ENCODE data around the gene BBS10.
A peak's percentile ranks its signal among the peaks of the same experiment; 100 is the strongest.
"Not testable (repeated sequence)": the region's sequence is repeated elsewhere in the genome, so short reads cannot be mapped to it uniquely, and the experiment has no call there.

The BBS10 gene

DNA sequence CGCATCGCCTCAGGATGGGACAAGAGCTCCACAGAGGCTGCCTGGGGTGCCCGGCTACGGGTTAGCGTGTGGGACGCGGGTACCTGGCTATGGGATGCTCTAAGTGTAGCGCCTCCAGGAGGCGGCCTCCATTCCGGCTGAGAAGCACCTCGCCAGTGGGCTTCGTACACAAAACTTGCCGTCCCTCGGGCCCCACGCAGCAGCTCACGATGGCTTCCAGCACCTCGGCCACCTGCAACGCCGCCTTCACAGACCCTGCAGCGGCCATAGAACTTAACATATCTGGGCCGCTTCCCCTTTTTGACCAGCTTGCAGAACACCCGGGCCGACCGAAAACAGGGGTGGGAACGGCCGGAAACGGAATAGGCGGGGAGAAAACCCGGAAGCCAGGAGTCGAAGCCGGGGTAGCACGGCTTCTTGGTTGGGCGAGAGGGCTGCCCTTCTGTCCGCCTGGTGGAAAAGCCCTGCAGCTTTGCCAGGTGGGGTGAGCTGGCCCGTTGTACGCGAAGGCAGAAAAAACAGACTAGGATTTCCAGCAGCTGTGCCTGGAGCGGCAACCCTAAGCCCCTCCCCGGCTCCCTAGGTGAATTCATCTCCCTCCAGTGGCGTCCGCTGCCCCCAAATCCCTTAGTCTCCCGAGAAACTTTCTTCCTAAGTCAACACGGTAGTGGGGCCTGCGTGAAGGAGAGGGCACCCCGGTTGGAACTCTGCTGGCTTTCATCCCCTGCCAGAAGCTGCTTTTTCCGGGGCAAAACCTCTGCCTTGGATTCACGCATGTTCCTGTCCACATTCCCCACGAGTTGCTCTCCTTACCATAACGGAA, at the start of gene BBS10:
BBS10 (minus strand) TSS at position 337 of the 823 bp plus-strand sequence; CDS start at position 280, 57 bp downstream.
- DNase-seq (ENCODE audit: low spot score): peak; percentile 90

DNA sequence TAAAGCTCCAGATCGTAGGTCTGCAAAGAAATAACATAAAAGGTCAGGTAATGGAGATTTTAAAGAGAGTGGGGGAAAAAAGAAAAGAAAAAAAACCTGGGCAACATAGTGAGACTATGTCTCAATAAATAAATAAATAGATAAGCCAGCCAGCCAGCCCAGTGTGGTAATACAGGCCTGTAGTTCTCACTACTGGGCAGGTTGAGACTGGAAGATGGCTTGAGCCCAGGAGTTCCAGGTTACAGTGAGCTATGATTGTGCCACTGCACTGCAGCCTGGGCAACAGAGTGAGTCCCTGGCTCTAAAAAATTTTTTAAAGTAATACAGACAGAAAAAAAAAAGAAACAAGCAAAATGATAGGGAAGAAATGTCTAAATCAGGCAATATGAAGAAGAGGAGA, 43.2 kb upstream of the BBS10 start:
- no peak for DNase-seq (ENCODE audit: low spot score)

DNA sequence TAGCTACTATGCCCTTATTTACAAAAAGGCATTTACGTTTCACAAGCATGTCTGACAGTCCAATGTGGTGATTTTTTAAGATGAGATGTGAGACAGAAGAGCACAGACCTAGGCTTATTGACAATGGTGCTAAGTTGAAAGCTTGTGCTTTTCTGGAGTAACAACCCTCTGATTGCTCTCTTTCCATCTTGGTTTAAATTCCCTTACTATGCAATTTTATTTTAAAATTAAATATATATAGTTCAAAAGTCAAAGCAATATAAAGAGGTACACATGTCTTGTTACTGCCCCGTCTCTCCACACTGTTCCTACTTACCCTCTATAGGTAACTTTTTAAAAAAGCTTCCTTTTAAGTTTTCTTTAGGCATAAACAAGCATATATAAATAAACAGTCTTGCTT, 39.4 kb upstream of the BBS10 start:
- DNase-seq (ENCODE audit: low spot score): no peak

DNA sequence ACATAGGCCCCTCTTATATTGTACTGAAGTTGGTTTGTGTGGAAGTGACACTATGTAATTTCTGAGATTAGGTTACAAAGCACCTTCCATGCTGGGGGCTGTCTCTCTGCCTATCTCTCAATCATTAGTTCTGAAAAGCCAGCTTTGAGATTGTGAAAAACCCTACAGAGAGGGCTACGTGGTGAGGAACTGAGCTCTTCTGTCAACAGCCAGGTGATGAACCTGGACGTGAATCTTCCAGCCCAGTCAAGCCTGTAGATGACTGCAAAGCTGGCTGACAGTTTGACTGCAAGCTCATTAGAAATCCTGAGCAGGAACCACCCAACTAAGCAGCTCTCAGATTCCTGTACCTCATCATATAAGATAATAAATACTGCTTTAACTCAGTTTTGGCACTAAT, 36.3 kb upstream of the BBS10 start:
- no peak for DNase-seq (ENCODE audit: low spot score)

DNA sequence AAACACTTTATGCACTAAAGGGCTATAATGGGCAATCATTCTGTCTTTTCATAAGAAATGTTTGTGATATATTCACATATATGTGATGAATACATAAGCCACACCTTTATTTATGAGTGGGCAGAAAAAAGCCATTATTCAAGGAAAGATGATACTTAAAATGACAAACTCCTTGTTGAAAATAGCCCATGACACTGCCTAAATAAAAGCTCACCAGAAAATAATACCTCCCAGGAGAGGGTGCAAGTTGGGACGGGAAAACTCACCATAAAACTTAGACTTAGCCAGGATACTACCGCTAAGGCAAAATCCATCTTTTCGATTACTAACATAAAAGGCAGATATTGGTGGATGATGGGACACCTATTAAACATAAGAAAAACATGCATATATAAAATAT, 35.8 kb upstream of the BBS10 start:
- no peak for DNase-seq (ENCODE audit: low spot score)

DNA sequence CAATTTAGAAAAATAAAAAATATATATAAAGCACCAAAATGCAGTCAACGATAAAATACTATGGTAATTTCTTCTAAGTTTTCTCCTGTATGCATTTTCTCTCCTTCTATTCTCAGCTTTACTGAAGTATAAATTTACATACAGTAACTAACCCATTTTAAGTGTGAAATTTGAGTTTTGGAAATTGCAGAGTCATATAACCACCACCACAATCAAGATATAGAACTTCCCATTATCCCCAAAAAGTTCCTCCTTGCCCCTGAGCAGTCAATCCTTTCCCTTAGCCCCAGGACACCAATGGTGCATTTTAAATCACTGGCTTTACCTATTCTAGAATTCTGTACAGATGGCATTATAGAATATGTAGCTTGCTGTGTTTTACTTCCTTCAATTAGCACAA, 31.0 kb upstream of the BBS10 start:
- no peak for DNase-seq (ENCODE audit: low spot score)

DNA sequence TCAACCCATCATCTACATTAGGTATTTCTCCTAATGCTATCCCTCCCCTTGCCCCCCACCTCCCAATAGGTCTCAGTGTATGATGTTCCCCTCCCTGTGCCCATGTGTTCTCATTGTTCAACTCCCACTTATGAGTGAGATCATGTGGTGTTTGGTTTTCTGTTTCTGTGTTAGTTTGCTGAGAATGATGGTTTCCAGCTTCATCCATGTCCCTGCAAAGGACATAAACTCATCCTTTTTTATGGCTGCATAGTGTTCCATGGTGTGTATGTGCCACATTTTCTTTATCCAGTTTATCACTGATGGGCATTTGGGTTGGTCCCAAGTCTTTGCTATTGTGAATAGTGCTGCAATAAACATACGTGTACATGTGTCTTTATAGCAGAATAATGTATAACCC, 28.7 kb upstream of the BBS10 start:
- DNase-seq (ENCODE audit: low spot score): not testable (repeated sequence)

DNA sequence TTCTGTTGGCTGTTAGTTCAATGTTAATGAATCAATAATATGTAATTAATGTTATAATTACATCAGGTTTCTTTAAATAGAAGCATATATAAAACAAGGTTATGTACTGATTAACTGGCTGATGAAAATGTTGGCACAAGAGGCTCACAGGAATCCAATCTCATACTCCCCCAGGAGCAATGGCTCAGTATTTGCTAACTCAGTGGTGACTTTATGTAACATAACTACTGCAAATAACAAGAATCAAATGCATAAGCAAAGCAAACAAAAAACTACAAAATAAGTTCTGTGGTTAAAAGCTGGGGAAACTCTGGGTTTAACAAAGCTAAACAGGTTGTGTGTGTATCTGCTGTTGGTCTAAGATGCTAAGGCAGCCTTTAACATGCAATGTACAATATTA, 27.7 kb upstream of the BBS10 start:
- no peak for DNase-seq (ENCODE audit: low spot score)

DNA sequence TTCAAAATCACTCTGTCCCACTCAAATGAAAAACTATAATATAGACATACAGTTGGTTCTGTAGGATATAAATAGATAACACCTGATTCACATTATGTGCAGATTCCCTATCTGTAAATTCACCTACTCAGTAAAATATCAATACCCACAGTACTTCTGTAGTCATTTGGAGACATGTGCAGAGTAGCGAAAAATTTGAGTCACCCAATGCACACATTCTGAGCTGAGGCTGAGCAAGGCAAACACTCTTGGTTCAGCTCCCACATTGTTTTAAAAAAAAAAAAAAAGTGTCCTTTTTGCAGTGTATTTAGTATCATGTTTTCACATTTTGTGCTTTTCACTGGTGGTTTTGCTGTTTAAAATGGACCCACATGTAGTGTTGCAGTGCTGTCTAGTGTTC, 27.3 kb upstream of the BBS10 start:
- DNase-seq (ENCODE audit: low spot score): no peak

DNA sequence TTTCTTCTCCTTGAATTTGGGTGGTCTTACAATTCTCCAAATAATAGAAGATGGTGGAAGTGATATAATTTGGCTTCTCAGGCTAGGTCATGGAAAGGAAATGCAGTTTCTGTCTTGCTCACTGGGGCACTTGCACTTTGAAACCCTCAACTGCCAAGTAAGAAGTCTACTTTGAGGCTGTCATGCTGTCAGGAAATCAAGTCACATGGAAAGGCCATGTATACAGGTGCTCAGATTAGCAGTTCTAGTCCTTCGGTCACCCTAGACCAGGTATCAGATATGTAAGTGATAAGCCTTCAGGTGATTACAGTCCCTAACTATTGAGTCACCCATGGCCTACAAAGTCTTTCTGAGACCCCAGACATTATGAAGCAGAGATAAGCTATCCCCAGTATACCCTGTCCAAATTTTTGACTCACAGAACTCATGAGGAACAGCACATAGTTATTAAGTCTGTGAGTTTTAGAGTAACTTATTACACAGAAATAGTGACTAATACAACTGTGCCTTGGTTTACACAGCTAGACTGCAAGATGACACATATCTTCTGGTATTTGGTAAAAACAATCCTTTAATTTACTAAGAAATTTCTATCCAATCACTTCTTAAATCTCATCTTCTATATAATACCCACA, 26.3 kb upstream of the BBS10 start:
- no peak for DNase-seq (ENCODE audit: low spot score)

DNA sequence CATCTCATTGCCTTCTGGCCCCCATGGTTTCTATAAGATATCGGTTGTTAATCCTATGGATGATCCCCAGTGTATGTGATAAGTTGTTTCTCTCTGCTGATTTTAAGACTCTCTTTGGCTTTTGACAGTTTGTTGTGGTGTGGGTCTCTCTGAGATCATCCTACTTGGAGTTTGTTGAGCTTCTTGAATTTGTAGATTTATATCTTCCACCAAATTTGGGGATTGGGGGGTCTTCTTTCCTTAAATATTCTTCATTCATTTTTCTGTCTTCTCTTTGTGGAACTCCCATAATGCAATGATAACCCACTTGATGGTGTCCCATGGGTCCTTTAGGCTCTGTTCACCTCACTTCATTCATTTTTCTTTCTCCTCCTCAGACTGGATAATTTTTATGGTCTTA, 20.0 kb upstream of the BBS10 start:
- DNase-seq (ENCODE audit: low spot score): no peak

DNA sequence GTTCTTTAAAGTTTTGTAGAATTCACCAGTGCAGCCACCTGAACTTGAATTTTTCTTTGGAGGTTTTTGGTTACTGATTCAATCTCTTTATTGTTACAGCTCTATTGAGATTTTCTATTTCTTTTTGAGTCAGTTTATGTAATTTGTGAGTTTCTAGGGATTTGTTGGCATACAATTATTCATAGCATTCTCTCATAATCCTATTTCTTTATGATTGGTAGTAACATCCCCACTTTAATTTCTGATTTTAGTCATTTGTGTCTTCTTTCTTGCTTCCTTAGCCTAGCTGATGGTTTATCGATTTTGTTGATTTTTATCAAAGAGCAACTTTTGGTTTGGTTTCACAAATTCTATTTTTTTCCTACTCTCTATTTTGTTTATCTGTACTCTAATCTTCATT, 17.9 kb upstream of the BBS10 start:
- DNase-seq (ENCODE audit: low spot score): no peak

DNA sequence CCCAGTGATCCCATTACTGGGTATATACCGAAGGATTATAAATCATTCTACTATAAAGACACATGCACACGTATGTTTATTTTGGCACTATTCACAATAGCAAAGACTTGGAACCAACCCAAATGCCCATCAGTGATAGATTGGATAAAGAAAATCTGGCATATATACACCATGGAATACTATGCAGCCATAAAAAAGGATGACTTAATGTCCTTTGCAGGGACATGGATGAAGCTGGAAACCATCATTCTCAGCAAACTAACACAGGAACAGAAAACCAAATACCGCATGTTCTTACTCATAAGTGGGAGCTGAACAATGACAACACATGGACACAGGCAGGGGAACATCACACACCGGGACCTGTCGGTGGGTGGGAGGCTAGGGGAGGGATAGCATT, 15.9 kb upstream of the BBS10 start:
- not testable (repeated sequence) for DNase-seq (ENCODE audit: low spot score)

DNA sequence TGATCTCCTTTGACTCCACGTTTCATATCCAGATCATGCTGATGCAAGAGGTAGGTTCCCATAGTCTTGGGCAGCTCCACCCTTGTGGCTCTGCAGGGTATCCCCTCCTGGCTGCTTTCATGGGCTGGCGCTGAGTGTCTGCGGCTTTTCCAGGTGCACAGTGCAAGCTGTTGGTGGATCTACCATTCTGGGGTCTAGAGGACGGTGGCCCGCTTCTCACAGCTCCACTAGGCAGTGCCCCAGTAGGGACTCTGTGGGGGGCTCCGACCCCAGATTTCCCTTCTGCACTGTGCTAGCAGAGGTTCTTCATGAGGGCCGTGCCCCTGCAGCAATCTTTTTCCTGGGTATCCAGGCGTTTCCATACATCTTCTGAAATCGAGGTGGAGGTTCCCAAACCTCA, 12.1 kb upstream of the BBS10 start:
- no peak for DNase-seq (ENCODE audit: low spot score)

DNA sequence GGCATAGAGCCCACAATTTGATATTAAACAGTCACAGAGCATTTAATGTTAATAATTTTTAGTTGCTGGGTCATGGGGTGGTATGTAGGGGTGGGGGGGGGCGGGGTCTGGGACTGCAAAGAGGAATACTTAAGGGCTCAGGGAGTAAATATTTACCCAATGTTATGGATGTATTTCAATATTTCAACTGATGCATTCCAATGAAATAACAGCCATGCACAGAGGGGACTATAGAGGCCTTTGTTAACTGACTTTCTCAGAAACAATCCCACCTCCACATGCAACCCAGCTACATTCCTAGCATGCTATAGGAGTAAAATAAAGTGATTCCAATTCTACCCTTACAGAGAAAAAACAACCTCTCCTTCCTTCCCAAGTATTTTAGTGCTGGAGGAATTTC, 7.9 kb upstream of the BBS10 start:
- DNase-seq (ENCODE audit: low spot score): no peak

DNA sequence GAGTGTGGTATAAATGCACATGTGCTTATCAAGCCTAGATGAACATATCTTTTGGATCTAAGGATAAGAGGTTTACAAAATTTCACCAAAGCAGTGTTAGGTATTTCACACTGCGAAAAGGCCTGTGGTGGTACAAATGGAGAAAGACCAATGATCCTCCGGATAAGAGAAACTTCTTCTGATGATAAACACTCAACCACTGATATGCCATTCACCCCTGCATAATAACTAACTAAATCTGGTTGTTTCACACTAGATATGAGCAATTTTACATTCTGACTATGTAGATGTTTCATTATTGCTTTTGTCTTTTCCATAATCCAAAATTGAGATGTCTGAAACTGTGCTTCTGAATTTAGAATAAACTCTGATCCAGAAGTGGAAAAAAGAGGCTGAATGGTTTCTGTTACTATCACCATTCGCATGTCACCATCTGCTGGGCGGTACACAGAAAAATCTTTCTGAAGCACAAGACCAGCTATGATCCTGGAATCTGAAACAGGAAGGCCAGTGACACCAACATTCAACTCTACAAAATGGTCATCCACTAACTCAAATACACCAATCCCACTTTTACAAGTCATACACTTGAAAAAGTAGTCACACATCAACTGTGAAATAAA, 1.3 kb downstream of the BBS10 start:
- DNase-seq (ENCODE audit: low spot score): no peak

DNA sequence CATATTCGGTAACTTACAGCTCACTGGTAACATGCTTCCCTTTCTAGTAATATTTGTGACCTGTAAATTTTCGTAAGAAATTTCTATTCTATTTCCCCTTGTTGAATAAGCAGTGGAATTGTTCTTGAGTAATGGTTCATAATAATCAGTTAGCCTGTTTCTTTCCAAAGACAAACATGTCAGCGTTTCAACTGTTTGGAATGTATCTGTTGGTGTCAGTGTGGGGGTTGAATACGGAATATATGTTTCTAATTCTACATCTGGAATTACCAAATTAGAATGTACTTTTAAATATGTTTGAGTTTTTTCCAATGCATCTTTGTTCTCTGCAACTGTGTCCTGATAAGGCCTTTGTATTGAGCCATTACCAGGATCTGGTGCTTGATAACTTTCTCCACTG, 2.0 kb downstream of the BBS10 start:
- DNase-seq (ENCODE audit: low spot score): no peak

DNA sequence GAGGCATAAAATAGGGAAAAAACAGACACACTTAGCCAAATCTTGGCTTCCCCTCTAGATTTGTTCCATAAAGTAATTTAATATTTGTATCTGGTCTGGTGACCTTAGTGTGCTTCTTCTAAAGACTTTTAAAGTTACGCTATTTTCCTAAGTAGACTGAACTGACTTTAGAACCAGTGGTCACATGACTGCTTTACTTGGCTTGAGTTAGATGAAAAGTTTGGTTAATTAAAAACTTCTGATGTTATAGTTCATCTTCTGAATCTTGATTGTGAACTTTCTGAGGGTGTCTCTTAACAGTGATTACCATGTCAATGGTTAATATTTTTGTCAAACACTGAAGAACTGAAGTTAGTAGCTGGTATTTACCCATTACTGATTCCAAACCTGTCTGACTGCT, 2.6 kb downstream of the BBS10 start:
- no peak for DNase-seq (ENCODE audit: low spot score)

DNA sequence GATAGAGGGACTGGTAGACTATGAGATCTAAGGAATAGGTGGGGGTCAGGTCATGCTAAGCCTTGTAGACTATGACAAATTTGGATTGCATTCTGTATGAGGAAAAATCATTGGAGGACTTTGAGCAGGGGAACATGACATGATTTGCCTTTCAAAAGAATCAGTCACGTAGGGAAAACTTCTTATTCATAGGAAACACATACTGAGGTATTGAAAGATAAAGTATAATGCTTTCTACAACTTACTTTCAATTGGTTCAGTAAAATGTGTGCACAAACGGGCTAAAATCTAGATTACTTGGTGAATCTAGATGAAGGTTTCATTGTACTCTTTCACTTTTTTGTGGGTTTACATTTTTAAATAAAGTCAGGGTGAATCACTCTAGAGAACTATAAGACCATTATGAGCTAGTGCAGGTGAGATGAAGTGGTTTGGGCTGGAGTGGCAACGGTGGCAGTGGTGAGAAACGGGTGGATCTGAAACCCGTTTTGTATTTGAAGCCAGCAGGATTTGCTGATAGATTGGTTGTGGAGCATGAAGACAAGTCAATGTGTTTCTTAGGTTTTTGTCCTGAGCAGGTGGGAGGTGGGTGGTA, 6.7 kb downstream of the BBS10 start:
- no peak for DNase-seq (ENCODE audit: low spot score)

DNA sequence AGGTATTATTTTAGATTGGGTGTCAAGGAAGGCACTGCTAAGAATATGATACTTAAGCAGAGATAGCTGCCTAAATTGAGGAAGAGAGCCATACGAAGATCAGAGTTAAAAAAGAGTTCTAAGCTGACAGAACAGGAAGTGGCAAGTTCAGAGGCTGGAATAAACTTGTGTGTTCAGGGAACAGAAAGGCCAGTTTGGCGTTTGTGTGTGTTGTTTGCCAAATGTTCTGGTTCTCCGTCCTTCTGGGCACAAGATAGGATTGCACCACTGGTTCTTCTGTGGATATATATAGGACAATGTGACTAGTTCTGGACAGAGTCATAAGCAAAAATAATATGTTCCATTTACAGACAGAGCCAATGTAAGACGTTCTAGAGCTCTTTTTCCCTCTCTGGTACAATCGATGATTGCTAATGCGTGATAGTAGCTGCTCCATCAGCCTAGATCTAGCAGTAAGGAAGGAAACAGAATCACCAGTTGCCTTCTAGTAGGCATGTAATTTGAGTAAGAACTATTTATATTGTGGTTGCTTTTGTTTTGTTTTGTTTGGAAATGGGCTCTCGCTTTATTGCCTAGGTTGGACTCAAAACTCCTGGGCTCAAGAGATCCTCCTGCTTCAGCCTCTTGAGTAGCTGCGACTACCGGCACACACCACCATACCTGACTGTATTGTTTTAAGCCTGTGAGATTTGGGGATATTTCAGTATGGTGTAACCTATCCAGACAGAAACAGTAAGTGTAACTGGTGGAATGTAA, 7.4 kb downstream of the BBS10 start:
- no peak for DNase-seq (ENCODE audit: low spot score)

DNA sequence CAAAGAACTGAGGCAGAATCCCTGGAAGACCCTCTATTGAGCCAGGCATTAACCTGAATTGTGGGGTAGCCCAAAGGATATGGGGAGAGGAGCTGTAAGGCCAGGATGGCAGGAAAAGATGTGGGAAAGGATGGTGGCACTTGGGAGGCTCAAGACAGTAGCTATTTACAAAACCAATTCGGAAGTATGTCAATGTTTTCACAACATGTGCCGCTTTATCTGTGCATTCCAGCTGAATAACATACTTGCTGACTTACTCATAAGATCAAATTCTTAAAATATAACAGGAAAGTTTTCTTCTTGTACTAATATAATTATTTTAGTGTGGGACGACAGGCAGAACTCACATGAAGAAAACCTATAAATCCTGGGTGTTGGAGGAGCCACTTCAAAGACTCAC, 10.6 kb downstream of the BBS10 start:
- no peak for DNase-seq (ENCODE audit: low spot score)

DNA sequence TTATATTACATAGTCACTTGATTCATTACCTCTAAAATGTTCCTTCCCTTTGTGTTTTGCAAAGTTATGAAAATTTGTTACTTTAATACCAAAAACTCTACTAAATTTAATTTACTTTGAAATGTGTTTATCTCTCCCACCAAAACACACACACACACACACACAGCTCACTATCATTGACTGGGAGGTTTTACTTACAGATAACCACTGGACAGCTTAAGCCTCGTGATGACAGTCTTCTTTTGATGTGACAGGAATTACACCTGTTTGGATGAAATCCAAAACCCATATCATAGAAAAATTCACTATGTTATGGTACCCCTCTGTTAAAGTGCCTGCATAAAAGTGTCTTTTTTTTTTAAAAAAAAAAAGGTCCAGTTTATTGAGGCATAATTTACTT, 15.6 kb downstream of the BBS10 start:
- no peak for DNase-seq (ENCODE audit: low spot score)
